Renal cortex interstitium (tissue), 15 donors: Measurements from ENCODE around the gene CCDC160. TPM values are rescaled to one million over a fixed set of nuclear protein-coding genes. Genes with fewer than 3 reads are reported as not detected.
A peak's percentile ranks its signal among the peaks of the same experiment; 100 is the strongest.
"Not testable (repeated sequence)": the region's sequence is repeated elsewhere in the genome, so short reads cannot be mapped to it uniquely, and the experiment has no call there.

Experiments
- DNase-seq, 11 donors: peaks; one replicate each; pipeline ENCODE4 v3.0.0-alpha.2; 2013; ENCODE audit warnings: low read depth in 9 of 11, low spot score in 4 of 11; ENCODE audit errors: extremely low read depth in 1 of 11
- long read RNA-seq, 16 experiments: transcript quantifications; one replicate each; lab custom pipeline, GENCODE V29; 2026
- polyA plus RNA-seq, 3 donors: library from polyadenylated mRNA; unstranded; fragments of 120-200 nt; gene quantifications; one replicate each; pipeline ENCODE4 v1.2.1, GENCODE V29; 2013; ENCODE audit not compliant: insufficient read length in 3 of 3

Gene CCDC160
- 10 to 100 TPM in 2 of 3 donors, 1 to 10 TPM in 1; 9.4 to 12.8 (median 11.5) TPM for polyA plus RNA-seq
- long read RNA-seq, donor 1, partial matches to known transcripts = 0 of 1 reads
- long read RNA-seq, donor 1, other reads (novel, unspliced or antisense) = 0 of 1 reads
- long read RNA-seq, donor 2, partial matches to known transcripts = 0 of 4 reads
- long read RNA-seq, donor 2, other reads (novel, unspliced or antisense) = 0 of 4 reads
- long read RNA-seq, donor 3, transcript CCDC160-201 (2 exons, 1,299 nt) = major isoform, 5 of 6 reads
- long read RNA-seq, donor 3, partial matches to known transcripts = 0 of 6 reads
- long read RNA-seq, donor 3, other reads (novel, unspliced or antisense) = 0 of 6 reads
- long read RNA-seq, donor 4, transcript CCDC160-201 (2 exons, 1,299 nt) = major isoform, 5 of 5 reads
- long read RNA-seq, donor 4, partial matches to known transcripts = 0 of 5 reads
- long read RNA-seq, donor 4, other reads (novel, unspliced or antisense) = 0 of 5 reads
- long read RNA-seq, donor 5, transcript CCDC160-201 (2 exons, 1,299 nt) = major isoform, 8 of 8 reads
- long read RNA-seq, donor 5, partial matches to known transcripts = 0 of 8 reads
- long read RNA-seq, donor 5, other reads (novel, unspliced or antisense) = 0 of 8 reads
- long read RNA-seq, donor 6, partial matches to known transcripts = 0 of 2 reads
- long read RNA-seq, donor 6, other reads (novel, unspliced or antisense) = 0 of 2 reads
- long read RNA-seq, donor 7, partial matches to known transcripts = 0 of 2 reads
- long read RNA-seq, donor 7, other reads (novel, unspliced or antisense) = 0 of 2 reads
- long read RNA-seq, donor 8, transcript CCDC160-201 (2 exons, 1,299 nt) = major isoform, 7 of 12 reads
- long read RNA-seq, donor 8, partial matches to known transcripts = 5 of 12 reads
- long read RNA-seq, donor 8, other reads (novel, unspliced or antisense) = 0 of 12 reads
- long read RNA-seq, donor 9, transcript CCDC160-201 (2 exons, 1,299 nt) = major isoform, 5 of 5 reads
- long read RNA-seq, donor 9, partial matches to known transcripts = 0 of 5 reads
- long read RNA-seq, donor 9, other reads (novel, unspliced or antisense) = 0 of 5 reads
- long read RNA-seq, donor 10, transcript CCDC160-201 (2 exons, 1,299 nt) = major isoform, 6 of 6 reads
- long read RNA-seq, donor 10, partial matches to known transcripts = 0 of 6 reads
- long read RNA-seq, donor 10, other reads (novel, unspliced or antisense) = 0 of 6 reads
- long read RNA-seq, donor 11, partial matches to known transcripts = 0 of 2 reads
- long read RNA-seq, donor 11, other reads (novel, unspliced or antisense) = 0 of 2 reads
- long read RNA-seq, donor 12 = 0 reads
- long read RNA-seq, donor 13, transcript CCDC160-201 (2 exons, 1,299 nt) = major isoform, 8 of 8 reads
- long read RNA-seq, donor 13, partial matches to known transcripts = 0 of 8 reads
- long read RNA-seq, donor 13, other reads (novel, unspliced or antisense) = 0 of 8 reads
- long read RNA-seq, donor 14, partial matches to known transcripts = 0 of 1 reads
- long read RNA-seq, donor 14, other reads (novel, unspliced or antisense) = 0 of 1 reads
- long read RNA-seq, donor 15 = 0 reads
- long read RNA-seq, donor 16, transcript CCDC160-201 (2 exons, 1,299 nt) = major isoform, 6 of 20 reads
- long read RNA-seq, donor 16, partial matches to known transcripts = 7 of 20 reads
- long read RNA-seq, donor 16, other reads (novel, unspliced or antisense) = 7 of 20 reads

DNA sequence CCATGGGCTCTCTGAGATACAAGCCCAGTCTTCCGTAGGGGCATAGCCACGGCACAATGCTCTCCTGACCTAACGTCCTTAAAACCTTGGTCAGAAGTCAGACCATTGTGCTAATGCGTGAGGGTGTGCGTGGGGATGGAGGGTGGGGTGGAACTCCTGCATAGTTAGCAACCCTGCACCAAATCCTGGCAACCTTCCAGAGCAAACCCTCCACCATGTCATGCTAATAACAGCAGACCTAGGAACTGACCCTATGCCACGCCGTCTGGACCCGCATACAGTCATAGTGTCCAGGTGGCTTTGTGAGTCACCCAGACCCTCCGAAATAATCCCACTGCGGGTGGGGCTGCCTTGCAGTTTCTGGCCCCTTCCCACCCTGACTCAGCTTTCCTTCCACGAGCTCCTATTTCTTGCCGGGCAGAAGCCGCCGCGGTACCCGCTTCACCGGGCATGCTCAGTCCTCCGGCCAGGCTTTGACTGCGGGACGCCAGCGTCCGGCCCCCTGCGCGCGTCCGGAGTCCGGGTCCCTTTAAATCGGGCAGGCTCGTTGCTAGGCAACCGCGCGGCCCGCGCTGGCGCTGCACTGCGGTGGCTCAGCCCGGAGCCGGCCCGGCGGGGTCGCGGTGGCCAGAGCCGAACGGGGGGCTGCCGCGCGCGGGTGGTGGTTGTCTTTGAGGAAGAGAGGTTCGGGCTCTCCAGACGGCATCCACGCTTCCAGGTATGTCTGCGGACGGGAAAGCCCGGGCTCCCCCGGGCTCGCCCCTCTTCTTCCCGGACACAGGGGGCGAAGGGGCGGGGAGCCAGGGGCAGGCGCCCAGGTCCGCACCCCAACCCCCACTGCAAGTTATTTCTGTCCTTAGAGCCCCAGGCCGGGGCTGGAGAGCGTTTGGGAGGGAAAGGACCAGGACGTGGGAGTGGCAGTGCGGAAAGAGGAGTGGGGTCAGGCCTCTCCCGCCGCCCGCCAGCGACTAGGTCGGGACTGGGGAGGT, at the start of gene CCDC160:
Gene CCDC160, plus strand, starts transcription at position 557 of the 989 bp plus-strand sequence. CDS start 7,619 bp downstream, outside the sequence.
- DNase-seq = peak in 8 of 11 donors; percentile 22 to 55 (median 40)

DNA sequence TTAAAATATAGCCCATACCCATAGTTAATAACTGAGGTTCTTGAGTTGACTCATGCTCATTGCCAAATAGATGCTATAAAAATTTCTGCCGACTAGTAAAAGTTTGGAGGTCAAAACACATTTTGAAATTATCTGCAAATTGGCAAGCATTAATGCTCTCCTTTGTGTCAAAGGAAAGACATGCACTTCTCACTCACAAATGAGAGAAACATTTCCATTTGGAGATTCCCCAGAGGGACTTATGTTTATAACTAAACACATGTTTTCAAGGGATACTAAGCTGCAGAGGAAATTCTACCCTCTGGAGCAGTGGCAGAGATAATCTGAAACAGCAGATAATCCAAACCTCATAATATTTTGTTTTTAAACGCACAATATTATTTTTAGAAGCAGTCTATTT, 45.7 kb upstream of the CCDC160 start:
- no peak for DNase-seq

- no peak for DNase-seq
Observed at GRCh38 chrX:134194915-134195314, 42.1 kb upstream of the CCDC160 start.

- DNase-seq = no peak
Observed at GRCh38 chrX:134202561-134202960, 34.4 kb upstream of the CCDC160 start.

DNA sequence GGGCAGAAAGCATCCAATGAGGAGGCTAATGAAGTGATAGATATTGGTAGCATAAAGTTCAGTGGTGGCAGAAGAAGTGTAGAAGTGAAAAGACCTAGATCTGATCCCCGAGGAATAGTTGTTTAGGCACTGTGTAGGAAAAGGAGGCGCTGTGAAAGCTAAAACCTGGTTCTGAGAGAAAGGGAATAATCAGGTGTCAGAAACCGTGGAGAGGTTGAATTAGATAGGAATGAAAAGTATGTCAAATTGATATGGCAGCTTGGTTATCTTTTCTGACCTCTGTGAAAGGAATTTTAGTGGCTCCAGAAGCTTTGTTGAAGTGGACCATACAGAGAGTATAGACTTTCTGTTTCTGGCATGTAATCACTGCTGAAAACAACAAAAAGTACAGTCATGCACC, 30.8 kb upstream of the CCDC160 start:
- no peak for DNase-seq

- DNase-seq = no peak
Observed at GRCh38 chrX:134210465-134210864, 26.5 kb upstream of the CCDC160 start.

GRCh38 chrX:134235236-134235635, 1.7 kb upstream of the CCDC160 start:
- no peak for DNase-seq

DNA sequence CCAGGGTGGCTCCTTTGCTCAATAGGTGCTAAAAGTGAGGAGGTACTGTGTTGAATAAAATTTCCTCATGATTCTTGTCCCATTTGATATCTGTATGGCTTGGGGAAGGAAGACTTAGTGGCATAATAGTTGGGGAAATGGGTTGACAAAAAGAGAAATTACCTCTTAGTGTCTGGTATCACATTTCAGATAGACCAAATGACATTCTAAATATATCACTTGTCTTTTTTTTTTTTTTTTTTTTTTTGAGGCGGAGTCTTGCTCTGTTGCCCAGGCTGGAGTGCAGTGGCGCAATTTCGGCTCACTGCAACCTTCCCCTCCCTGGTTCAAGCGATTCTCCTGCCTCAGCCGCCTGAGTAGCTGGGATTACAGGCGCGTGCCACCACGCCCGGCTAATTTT, 1.2 kb downstream of the CCDC160 start:
- not testable (repeated sequence) for DNase-seq

- no peak for DNase-seq
Observed at GRCh38 chrX:134239016-134239415, 2.0 kb downstream of the CCDC160 start.

- DNase-seq = no peak
Observed at GRCh38 chrX:134240209-134240608, 3.2 kb downstream of the CCDC160 start.

GRCh38 chrX:134241960-134242619, 5.1 kb downstream of the CCDC160 start:
- DNase-seq = no peak

DNA sequence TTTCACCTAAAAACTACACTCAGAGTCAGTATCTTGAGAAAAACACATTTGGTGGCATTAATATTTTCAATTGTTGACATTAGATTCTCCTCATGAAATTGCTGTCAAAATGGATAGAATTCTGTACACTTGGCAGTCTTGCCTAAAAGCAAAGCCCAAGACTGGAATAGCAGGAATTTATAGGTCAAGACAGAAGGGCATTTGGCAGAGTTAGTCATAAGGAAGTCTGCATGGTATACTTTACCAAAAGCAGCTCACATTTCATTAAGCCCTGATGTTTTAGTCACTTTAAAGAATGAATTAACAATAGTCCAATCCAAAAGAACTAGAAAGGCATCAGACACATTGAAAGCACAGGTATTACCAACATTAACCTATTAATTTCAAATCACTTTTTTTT, 7.1 kb downstream of the CCDC160 start:
- DNase-seq = no peak

DNA sequence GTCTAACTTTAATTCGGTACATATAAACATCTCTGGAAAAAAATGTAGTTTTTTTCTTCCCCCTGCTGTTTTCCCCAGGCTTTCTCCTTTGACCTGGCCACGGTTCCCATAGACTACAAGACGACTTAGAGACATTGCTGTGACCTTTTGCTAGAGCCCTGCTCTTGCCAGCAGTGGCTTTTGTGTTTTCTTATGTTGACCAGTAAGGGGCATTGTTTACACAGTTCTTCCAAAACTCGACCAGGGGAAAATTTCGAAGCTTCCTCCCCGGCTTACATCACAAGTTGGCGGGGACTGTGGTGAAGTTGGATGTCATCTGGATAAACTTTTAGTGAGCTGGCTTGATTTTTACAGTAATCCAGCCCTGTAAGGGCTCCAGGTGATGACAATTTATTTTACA, 9.3 kb downstream of the CCDC160 start:
- DNase-seq = no peak

GRCh38 chrX:134247492-134247891, 10.5 kb downstream of the CCDC160 start:
- no peak for DNase-seq

GRCh38 chrX:134249241-134249640, 12.3 kb downstream of the CCDC160 start:
- no peak for DNase-seq

DNA sequence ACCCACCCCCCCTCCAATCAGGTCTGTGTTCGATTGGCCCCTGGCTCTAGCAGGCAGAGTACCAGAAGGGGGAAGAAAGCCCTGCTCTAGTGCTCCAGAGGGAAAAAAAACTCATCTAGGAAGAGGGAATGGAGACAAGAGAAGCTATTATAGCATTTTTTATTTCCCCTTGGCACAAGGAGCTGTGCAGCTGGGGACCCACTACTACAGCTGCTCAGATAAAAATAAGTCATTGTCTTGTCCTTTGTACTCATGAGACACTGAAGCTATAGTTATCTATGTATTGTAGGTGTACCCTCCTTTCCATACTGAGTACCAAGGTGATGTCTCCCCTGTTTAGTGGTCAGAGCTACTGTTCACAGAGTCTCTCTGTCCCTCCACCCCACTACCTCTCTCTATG, 14.3 kb downstream of the CCDC160 start:
- no peak for DNase-seq

GRCh38 chrX:134254511-134254910, 17.5 kb downstream of the CCDC160 start:
- no peak for DNase-seq
